Measurements from ENCODE around the gene IRF6. TPM values are rescaled to one million over a fixed set of nuclear protein-coding genes. Genes with fewer than 3 reads are reported as not detected.

The IRF6 gene
- total RNA-seq, 1 donor from 2014 or later = 30.3 TPM

Other genes starting within 250 kb of the IRF6 start
- 0.55 TPM in 1 of 2 replicates, not detected in the other for gene CAMK1G, start 222.4 kb downstream of the IRF6 start, total RNA-seq
- 108 and 433 TPM in 2 replicates for gene LAMB3, start 153.7 kb downstream of the IRF6 start, total RNA-seq
- 67.4 and 108 TPM in 2 replicates for gene G0S2, start 130.7 kb downstream of the IRF6 start, total RNA-seq
- not detected in 2 replicates for gene HSD11B1, start 101.3 kb downstream of the IRF6 start, total RNA-seq
- gene TRAF3IP3, start 50.1 kb downstream of the IRF6 start, total RNA-seq = not detected in 2 replicates
- 2.9 and 16.5 TPM in 2 replicates for gene C1orf74, start 21.6 kb downstream of the IRF6 start, total RNA-seq
- 6.8 and 13.6 TPM in 2 replicates for gene UTP25, start 21.8 kb upstream of the IRF6 start, total RNA-seq
- gene SYT14, start 132.1 kb upstream of the IRF6 start, total RNA-seq = 10.8 and 14.2 TPM in 2 replicates